Right kidney (tissue), 1 donor: ENCODE measurements around the gene SCGB1C1.
"Not testable (repeated sequence)": the region's sequence is repeated elsewhere in the genome, so short reads cannot be mapped to it uniquely, and the experiment has no call there.

ENCODE experiments used
- DNase-seq: peaks from one replicate; pipeline ENCODE4 v3.0.0-alpha.2; 2016

SCGB1C1 gene

GRCh38 chr11:218815-219593 lies 26.1 kb downstream of the SCGB1C1 start:
- no peak for DNase-seq

GRCh38 chr11:220641-221215 lies 27.9 kb downstream of the SCGB1C1 start:
- not testable (repeated sequence) for DNase-seq

- no peak for DNase-seq
These were observed 28.7 kb downstream of the SCGB1C1 start for GRCh38 chr11:221539-221938.

DNA sequence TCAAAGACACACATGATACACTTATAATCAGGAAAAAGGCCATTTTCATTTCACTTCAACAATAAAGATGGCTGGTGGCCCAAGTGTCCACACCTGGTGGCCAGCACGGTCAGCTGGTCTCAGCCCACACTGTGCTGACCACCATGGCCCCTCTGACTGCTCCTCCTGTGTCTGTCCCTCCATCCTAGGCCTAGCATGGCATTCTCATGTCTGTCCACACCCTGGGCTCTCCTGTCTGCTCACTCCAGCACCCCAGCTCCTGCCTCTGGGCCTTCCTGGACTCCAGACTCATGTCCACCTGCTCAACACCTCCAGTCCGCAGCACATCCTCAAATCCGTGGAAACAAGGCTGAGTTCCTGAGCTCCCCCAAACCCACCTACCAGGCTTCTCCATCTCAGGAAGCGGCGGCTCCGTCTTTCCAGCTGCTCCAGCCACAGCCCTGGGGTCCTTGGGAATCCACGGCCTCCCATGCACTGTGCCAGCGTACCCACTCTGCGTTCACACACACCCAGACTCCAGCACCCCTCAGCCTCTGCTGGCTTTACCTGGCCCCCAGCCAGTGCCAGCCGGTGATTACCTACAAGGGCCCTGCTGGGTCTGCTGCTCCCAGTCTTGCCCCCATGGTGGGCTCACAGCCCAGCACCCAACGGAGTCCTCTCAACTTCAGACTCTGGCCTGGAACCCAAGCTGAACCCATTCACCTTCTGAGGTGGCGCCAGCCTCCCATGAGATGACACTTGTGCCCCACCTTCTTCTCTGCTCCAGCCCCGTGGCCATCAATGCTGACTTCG lies 29.3 kb downstream of the SCGB1C1 start:
- DNase-seq, result no peak

DNA sequence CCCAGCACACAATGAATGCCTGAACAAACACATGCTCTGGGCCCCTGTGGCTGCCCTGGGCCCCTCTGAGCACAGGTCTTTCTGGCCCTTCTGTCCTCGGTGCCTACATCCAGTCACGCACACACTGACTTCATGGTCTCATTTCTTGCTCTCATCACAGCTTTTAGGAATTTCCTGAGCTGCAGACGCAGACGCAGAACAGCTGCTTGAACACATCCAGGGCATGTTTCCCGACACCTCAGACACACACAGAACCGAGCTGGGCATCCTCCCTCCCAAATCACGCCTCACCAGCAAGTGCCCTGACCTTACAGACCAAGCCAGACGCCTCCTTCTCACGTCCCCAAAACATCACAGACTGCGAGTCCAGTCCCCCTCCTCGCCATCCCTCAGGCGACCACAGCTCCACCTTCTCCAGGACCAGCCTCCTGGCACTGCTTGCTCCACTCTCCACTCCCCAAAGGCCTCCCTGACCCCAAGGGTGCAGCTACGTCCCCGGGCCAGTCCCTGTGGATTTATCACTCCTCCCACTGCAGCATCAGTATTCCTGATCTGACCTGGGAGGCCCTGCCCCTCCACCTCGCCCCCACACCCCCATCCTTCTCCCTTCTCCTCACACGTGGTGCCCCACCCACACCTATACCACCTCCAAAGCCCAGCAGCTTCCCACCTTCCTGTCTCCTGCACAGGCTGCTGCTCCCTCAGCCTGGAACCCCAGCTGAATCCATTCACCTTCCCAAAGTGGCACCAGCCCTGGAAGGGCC lies 30.3 kb downstream of the SCGB1C1 start:
- DNase-seq, result no peak

GRCh38 chr11:223884-224283 lies 31.0 kb downstream of the SCGB1C1 start:
- no peak for DNase-seq

- no peak for DNase-seq
These were observed 31.5 kb downstream of the SCGB1C1 start for GRCh38 chr11:224424-224823.

DNA sequence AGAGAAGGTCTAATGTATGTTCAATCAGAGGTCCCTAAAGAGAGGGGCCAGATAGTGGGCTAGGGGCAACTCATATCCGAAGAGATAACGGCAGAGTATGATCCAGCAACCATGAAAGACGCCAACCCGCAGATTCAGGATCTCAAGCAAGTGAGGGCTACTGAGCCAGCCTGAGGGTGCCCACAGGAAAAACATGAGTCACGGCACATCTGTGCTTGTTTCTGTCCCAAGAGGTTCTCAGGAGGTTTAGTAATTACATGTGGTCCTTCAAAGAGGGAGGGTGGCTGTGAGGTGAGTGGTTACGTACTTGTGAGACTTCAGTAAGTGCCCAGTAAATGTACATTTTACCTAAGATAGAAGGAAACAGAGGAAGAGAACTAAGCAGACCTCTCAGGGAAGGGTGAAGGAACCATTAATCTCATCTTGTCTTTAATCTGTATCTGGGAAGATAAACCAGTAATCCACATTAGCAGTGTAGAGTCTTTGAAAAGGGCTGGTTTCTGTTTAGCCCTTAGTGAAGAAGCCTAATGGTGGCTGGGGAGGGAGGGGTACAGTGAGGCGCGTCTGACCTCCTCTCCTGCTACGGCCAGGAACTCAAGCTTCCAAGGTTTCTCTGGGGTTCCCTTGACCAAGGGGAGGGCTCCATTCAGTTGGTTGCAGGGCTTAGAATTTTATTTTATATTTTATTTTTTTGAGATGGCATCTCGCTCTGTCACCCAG lies 33.0 kb downstream of the SCGB1C1 start:
- DNase-seq, result no peak

DNA sequence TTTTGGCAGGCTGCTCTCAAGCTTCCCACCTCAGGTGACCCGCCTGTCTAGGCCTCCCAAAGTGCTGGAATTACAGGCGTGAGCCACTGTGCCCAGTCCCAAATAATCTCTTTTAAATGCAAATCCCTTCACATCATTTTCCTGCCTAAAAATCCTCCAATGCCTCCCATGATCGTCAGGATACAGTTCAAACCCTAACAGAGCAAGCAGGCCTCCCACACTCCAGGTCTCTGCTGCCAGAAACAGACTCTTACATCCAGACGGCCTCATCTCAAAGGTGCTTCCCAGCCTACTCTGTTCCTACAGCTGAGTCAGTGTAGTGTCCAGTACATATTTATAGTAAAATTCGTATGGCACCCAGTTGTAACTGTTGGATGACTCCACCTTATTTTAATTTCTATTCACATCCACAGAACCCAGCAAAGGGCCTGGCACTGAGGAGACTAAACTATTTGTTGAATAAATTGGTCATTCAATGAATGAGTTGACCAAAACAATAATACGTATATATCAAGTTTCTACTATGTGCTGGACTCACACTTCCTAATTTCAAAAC lies 35.0 kb downstream of the SCGB1C1 start:
- DNase-seq, result no peak

DNA sequence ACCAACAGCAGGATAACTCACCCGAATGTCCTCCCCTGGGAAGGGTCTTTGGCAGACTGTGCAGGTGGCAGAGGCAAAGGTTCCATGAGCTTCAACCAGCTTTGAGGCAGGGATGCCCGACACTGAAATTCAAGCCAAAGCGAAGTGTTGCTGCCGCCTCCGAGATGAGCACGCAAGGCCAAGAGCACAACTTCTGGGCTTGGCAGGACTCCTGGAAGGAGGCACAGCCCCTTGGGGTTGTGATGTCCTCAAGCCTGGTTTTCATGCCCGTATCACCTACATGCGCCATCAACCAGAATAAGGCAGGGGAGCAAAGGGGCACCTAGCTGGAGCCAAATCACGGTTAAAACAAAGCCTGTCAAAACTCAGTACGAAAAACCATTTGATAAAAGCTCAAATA lies 37.6 kb downstream of the SCGB1C1 start:
- no peak for DNase-seq

DNA sequence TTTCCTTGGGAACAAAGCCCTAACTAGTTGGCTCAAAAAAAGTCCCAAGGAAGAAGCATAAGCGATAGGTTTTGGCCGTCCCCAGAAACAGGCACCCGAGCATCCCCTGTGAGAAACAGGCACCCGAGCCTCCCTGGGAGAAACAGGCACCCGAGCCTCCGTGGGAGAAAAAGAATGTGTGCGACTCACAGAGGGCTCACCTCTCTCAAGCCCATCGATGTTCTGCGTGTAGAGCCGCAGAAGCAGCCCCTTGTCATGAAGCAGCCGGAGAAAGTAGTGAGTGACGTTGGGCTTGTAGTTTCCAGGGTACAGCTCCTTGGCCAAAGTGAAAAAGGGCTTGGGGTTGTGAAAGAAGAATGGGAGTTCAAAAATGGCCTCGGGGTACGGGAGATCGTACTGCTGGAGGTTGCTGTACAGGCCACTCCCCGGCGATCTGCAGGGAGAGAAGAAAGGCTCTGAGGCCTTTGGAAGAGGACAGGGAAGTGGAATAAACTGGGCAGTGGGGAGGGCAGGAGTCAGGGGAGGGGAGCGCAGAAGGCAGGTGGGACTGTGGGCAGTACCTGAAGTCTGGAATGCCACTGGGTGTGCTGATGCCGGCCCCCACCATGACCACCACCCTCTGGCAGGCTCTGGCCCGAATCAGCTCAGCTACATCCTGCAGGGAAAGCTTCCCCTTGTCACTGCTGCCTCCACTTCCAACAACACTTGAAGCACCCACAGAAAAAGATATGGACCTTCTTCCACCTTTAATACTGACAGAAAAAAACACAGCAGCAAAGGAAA lies 40.1 kb downstream of the SCGB1C1 start:
- DNase-seq, result no peak

DNA sequence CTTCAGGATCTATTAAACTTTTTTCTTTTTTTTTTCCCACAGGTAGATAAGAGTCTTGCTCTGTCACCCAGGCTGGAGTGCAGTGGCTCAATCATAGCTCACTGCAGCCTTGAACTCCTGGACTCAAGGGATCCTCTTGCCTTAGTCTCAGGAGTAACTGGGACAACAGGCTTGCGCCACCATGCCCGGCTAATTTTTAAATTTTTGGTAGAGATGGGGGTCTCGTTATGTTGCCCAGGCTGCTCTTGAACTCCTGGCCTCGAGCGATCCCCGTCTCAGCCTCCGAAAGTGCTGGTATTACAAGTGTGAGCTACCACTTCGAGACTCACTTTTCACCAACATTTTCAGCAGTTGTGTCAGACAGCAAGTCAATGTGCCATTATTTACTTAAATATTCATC lies 42.3 kb downstream of the SCGB1C1 start:
- DNase-seq, result no peak

GRCh38 chr11:235609-235996 lies 42.7 kb downstream of the SCGB1C1 start:
- DNase-seq, result no peak

GRCh38 chr11:235997-236773 lies 43.3 kb downstream of the SCGB1C1 start, which contains the start of gene SIRT3:
TSS of gene SIRT3 (minus strand) at chr11:236342. CDS start at chr11:236328, 14 bp downstream.
- DNase-seq, result peak; percentile 94

- DNase-seq, result no peak
These were observed 44.2 kb downstream of the SCGB1C1 start, which contains the start of gene PSMD13 for GRCh38 chr11:236774-237767. TSS of gene PSMD13 (plus strand) at chr11:236976. CDS start at chr11:237050, 74 bp downstream.

GRCh38 chr11:238346-238745 lies 45.5 kb downstream of the SCGB1C1 start:
- not testable (repeated sequence) for DNase-seq

DNA sequence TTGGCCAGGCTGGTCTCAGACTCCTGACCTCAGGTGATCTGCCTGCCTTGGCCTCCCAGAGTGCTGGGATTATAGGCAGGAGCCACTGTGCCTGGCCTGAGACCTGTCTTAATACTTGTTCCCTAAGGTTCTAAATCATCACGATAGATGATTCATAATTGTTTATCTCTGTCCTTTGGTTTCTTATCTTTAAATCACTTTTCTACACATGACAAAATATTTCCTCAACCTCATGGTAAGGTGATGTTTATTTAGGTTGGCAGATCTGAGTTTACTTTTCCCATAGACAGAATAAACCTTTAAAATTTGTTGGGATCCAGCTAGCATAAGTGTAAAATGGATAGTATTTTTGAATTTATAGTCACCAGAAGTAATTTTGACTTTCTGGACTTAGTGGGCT lies 47.4 kb downstream of the SCGB1C1 start:
- DNase-seq, result no peak

- no peak for DNase-seq
These were observed 48.8 kb downstream of the SCGB1C1 start for GRCh38 chr11:241634-242033.
